HepG2 (cell line): ENCODE results near the gene RSPH9. TPM values are rescaled to one million over a fixed set of nuclear protein-coding genes. Genes with fewer than 3 reads are reported as not detected.

Experiments
- ATF7 ChIP-seq, 2 experiments: fragments of 450-650 bp in 1 of 2; sonication (generic) in 1 of 2; formaldehyde crosslinking in 1 of 2; IDR thresholded peaks; 2 replicates each; pipeline versions ENCODE4 v1.4.0 to v1.6.1; 2016 to 2020; ENCODE audit warnings: antibody characterized with exemption in 1 of 2, mild to moderate bottlenecking in 1 of 2, missing genetic modification reagents in 1 of 2
- BORCS8-MEF2B ChIP-seq: sonication (generic); formaldehyde crosslinking; IDR thresholded peaks from 2 replicates; pipeline ENCODE4 v1.8.0; 2022; ENCODE audit warnings: mild to moderate bottlenecking, missing genetic modification reagents
- HES4 ChIP-seq: sonication (generic); formaldehyde crosslinking; IDR thresholded peaks from 2 replicates; pipeline ENCODE4 v1.9.0; 2021; ENCODE audit warnings: mild to moderate bottlenecking, missing genetic modification reagents, borderline replicate concordance
- MTF1 ChIP-seq: sonication (generic); formaldehyde crosslinking; IDR thresholded peaks from 2 replicates; pipeline ENCODE4 v1.5.0; 2020; ENCODE audit warnings: missing genetic modification reagents
- NFE2 ChIP-seq: sonication (generic); formaldehyde crosslinking; IDR thresholded peaks from 2 replicates; pipeline ENCODE4 v1.4.0; 2020; ENCODE audit warnings: missing genetic modification reagents
- NFE2L1 ChIP-seq: sonication (generic); formaldehyde crosslinking; IDR thresholded peaks from 2 replicates; pipeline ENCODE4 v1.4.0; 2020; ENCODE audit warnings: missing genetic modification reagents, mild to moderate bottlenecking, borderline replicate concordance
- NFIC ChIP-seq: IDR thresholded peaks from 2 replicates; pipeline ENCODE4 v1.6.1; 2012; ENCODE audit warnings: mild to moderate bottlenecking, low read length, inconsistent platforms
- NRL ChIP-seq: sonication (generic); formaldehyde crosslinking; IDR thresholded peaks from 2 replicates; pipeline ENCODE4 v1.5.0; 2020; ENCODE audit warnings: missing genetic modification reagents, mild to moderate bottlenecking, moderate library complexity, borderline replicate concordance
- ZBTB7B ChIP-seq: sonication (generic); formaldehyde crosslinking; IDR thresholded peaks from 2 replicates; pipeline ENCODE4 v1.4.0; 2020; ENCODE audit warnings: missing genetic modification reagents
- ZNF264 ChIP-seq: sonication (generic); formaldehyde crosslinking; IDR thresholded peaks from 2 replicates; pipeline ENCODE4 v1.4.0; 2020; ENCODE audit warnings: missing genetic modification reagents
- ZNF550 ChIP-seq: sonication (generic); formaldehyde crosslinking; IDR thresholded peaks from 2 replicates; pipeline ENCODE4 v1.4.0; 2020; ENCODE audit warnings: mild to moderate bottlenecking, missing genetic modification reagents, borderline replicate concordance
- ZNF572 ChIP-seq: sonication (generic); formaldehyde crosslinking; IDR thresholded peaks from 2 replicates; pipeline ENCODE4 v1.5.1; 2020; ENCODE audit warnings: mild to moderate bottlenecking, missing genetic modification reagents
- ZSCAN9 ChIP-seq: IDR thresholded peaks from 2 replicates; pipeline ENCODE4 v1.6.1; 2016; ENCODE audit warnings: borderline replicate concordance
- polyA plus RNA-seq, 8 experiments: library from polyadenylated mRNA; depleted of rRNA in 3 of 8; stranded (reverse) in 7 of 8; unstranded in 1 of 8; fragments of >200 nt; fragmentation: Illumina TruSeq in 4 of 8; extraction: Trizol in 4 of 8; gene quantifications; 2 replicates each; pipeline versions ENCODE4 v1.2.1 to v1.2.3, GENCODE V29; 2011 to 2016; ENCODE audit warnings: low read depth in 4 of 8, missing spikeins in 1 of 8, mixed read lengths in 1 of 8; ENCODE audit not compliant: insufficient read depth in 1 of 8
- total RNA-seq, 5 experiments: library from RNA; depleted of rRNA; stranded (reverse); fragments of >200 nt; fragmentation: Illumina TruSeq; extraction: Trizol; gene quantifications; 2 replicates each; pipeline ENCODE4 v1.2.3, GENCODE V29; 2016; ENCODE audit warnings: low read depth in 1 of 5
- TF ChIP-seq, protein P1 (sequence below): sonication (generic); formaldehyde crosslinking; IDR thresholded peaks from 2 replicates; pipeline ENCODE4 v1.4.0; 2020; ENCODE audit warnings: missing genetic modification reagents
- TF ChIP-seq, protein P2 (sequence below): sonication (generic); formaldehyde crosslinking; conservative IDR thresholded peaks from 2 replicates; pipeline ENCODE4 v1.4.0; 2020; ENCODE audit warnings: missing genetic modification reagents
- TF ChIP-seq, protein P3 (sequence below): sonication (generic); IDR thresholded peaks from 2 replicates; pipeline ENCODE4 v1.6.1; 2016; ENCODE audit warnings: low read depth, borderline replicate concordance
- TF ChIP-seq, protein P4 (sequence below): sonication (generic); formaldehyde crosslinking; IDR thresholded peaks from 2 replicates; pipeline ENCODE4 v1.5.1; 2020; ENCODE audit warnings: missing genetic modification reagents, mild to moderate bottlenecking, borderline replicate concordance
- TF ChIP-seq, protein P5 (sequence below): IDR thresholded peaks from 2 replicates; pipeline ENCODE4 v1.6.1; 2016
- TF ChIP-seq, protein P6 (sequence below): IDR thresholded peaks from 2 replicates; pipeline ENCODE4 v1.6.1; 2016; ENCODE audit warnings: missing compliant biosample characterization, missing genetic modification reagents, borderline replicate concordance

The RSPH9 gene
- total and polyA plus RNA-seq, 2 of the 13 experiments (the other 11 are each of a cell fraction or from before 2014, with no cell fraction given), result 0.04 TPM; not detected in 1

DNA sequence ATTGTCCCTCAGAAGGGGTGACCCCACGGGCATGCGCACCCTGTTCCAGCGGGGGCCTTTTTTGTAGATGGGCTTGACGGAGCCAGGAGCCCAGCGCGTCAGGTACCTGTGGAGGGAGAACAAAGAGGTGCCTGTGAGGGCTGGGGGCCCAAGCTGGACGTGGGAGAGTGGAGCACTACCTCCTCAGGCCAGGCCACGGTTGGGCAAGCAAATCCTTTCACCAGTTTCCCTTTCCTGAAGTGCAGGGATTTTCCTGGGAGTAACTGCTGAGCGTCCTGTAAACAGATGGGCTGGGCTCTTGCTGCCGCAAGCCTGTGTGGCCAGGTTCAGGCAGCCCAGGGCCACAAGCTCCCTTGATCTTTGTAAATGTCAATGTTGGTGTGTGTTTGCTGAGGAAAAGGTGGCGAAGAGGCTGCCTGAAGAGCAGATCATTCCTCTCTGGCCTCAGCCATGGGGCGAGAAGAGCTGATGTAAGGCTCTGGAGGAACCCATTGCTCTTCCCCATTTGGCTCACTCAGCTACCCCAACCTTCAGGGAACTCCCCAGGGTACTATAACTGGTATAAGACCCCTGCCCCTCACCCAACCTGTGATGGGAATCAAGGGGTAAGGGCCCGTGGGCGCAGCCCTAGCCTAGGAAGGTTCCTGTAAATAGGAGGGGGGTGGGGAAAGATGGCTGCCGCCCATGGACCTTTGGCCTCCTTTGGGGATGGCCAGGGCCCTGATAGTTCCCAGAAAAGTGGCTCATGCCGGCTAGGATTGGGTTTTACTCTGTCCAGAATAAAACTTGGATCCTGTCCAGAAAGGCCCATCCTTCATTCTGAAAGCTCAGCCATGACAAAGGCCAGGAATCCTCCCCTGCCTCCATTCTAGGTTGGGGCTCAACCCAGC, 27.2 kb downstream of the RSPH9 start (continued):
- TF ChIP-seq ZSCAN9 (CRISPR knock-in tag) (peak; percentile 28; the same call in 1 of the 2 replicates), NFE2L1 (no peak), NFIC (peak; percentile 71; the same call in 1 of the 2 replicates), ATF7 (IDR thresholded peaks at IDR 0.05) (no peak), ATF7 (CRISPR knock-in tag; IDR thresholded peaks at IDR 0.05) (0 out of 2 replicates have a peak, but pooled peaks have one; percentile 21), NFE2 (CRISPR knock-in tag) (no peak), ZBTB7B (CRISPR knock-in tag) (peak; percentile 82), ZNF572 (no peak), HES4 (CRISPR knock-in tag) (no peak), NRL (0 out of 2 replicates have a peak, but pooled peaks have one; percentile 13), BORCS8-MEF2B (CRISPR knock-in tag) (peak; percentile 79; the same call in 1 of the 2 replicates), MTF1 (CRISPR knock-in tag) (no peak), ZNF264 (CRISPR knock-in tag) (0 out of 2 replicates have a peak, but pooled peaks have one; percentile 36), ZNF550 (CRISPR knock-in tag) (no peak)
- TF ChIP-seq, protein P1, sequence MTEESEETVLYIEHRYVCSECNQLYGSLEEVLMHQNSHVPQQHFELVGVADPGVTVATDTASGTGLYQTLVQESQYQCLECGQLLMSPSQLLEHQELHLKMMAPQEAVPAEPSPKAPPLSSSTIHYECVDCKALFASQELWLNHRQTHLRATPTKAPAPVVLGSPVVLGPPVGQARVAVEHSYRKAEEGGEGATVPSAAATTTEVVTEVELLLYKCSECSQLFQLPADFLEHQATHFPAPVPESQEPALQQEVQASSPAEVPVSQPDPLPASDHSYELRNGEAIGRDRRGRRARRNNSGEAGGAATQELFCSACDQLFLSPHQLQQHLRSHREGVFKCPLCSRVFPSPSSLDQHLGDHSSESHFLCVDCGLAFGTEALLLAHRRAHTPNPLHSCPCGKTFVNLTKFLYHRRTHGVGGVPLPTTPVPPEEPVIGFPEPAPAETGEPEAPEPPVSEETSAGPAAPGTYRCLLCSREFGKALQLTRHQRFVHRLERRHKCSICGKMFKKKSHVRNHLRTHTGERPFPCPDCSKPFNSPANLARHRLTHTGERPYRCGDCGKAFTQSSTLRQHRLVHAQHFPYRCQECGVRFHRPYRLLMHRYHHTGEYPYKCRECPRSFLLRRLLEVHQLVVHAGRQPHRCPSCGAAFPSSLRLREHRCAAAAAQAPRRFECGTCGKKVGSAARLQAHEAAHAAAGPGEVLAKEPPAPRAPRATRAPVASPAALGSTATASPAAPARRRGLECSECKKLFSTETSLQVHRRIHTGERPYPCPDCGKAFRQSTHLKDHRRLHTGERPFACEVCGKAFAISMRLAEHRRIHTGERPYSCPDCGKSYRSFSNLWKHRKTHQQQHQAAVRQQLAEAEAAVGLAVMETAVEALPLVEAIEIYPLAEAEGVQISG (CRISPR knock-in tag), result peak; percentile 76
- TF ChIP-seq, protein P2, sequence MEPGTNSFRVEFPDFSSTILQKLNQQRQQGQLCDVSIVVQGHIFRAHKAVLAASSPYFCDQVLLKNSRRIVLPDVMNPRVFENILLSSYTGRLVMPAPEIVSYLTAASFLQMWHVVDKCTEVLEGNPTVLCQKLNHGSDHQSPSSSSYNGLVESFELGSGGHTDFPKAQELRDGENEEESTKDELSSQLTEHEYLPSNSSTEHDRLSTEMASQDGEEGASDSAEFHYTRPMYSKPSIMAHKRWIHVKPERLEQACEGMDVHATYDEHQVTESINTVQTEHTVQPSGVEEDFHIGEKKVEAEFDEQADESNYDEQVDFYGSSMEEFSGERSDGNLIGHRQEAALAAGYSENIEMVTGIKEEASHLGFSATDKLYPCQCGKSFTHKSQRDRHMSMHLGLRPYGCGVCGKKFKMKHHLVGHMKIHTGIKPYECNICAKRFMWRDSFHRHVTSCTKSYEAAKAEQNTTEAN (CRISPR knock-in tag), result no peak
- TF ChIP-seq, protein P3, sequence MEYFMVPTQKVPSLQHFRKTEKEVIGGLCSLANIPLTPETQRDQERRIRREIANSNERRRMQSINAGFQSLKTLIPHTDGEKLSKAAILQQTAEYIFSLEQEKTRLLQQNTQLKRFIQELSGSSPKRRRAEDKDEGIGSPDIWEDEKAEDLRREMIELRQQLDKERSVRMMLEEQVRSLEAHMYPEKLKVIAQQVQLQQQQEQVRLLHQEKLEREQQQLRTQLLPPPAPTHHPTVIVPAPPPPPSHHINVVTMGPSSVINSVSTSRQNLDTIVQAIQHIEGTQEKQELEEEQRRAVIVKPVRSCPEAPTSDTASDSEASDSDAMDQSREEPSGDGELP, result peak; percentile 60; the same call in 1 of the 2 replicates
- TF ChIP-seq, protein P4, sequence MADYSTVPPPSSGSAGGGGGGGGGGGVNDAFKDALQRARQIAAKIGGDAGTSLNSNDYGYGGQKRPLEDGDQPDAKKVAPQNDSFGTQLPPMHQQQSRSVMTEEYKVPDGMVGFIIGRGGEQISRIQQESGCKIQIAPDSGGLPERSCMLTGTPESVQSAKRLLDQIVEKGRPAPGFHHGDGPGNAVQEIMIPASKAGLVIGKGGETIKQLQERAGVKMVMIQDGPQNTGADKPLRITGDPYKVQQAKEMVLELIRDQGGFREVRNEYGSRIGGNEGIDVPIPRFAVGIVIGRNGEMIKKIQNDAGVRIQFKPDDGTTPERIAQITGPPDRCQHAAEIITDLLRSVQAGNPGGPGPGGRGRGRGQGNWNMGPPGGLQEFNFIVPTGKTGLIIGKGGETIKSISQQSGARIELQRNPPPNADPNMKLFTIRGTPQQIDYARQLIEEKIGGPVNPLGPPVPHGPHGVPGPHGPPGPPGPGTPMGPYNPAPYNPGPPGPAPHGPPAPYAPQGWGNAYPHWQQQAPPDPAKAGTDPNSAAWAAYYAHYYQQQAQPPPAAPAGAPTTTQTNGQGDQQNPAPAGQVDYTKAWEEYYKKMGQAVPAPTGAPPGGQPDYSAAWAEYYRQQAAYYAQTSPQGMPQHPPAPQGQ (CRISPR knock-in tag), result 0 out of 2 replicates have a peak, but pooled peaks have one; percentile 68
- TF ChIP-seq, protein P5, sequence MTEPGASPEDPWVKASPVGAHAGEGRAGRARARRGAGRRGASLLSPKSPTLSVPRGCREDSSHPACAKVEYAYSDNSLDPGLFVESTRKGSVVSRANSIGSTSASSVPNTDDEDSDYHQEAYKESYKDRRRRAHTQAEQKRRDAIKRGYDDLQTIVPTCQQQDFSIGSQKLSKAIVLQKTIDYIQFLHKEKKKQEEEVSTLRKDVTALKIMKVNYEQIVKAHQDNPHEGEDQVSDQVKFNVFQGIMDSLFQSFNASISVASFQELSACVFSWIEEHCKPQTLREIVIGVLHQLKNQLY (CRISPR knock-in tag), result peak; percentile 67
- TF ChIP-seq, protein P6, sequence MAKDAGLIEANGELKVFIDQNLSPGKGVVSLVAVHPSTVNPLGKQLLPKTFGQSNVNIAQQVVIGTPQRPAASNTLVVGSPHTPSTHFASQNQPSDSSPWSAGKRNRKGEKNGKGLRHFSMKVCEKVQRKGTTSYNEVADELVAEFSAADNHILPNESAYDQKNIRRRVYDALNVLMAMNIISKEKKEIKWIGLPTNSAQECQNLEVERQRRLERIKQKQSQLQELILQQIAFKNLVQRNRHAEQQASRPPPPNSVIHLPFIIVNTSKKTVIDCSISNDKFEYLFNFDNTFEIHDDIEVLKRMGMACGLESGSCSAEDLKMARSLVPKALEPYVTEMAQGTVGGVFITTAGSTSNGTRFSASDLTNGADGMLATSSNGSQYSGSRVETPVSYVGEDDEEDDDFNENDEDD (CRISPR knock-in tag), result no peak
